22Rv1 (cell line): ENCODE measurements around the gene RFC5.

ENCODE experiments used
- ZFX ChIP-seq: fragments of 450-650 bp; IDR thresholded peaks from 2 replicates; pipeline ENCODE4 v1.6.1; 2017; ENCODE audit warnings: antibody characterized with exemption, borderline replicate concordance
- TF ChIP-seq, protein P1 (sequence below): fragments of 450-650 bp; IDR thresholded peaks from 2 replicates; pipeline ENCODE4 v1.5.1; 2017; ENCODE audit warnings: mild to moderate bottlenecking

DNA sequence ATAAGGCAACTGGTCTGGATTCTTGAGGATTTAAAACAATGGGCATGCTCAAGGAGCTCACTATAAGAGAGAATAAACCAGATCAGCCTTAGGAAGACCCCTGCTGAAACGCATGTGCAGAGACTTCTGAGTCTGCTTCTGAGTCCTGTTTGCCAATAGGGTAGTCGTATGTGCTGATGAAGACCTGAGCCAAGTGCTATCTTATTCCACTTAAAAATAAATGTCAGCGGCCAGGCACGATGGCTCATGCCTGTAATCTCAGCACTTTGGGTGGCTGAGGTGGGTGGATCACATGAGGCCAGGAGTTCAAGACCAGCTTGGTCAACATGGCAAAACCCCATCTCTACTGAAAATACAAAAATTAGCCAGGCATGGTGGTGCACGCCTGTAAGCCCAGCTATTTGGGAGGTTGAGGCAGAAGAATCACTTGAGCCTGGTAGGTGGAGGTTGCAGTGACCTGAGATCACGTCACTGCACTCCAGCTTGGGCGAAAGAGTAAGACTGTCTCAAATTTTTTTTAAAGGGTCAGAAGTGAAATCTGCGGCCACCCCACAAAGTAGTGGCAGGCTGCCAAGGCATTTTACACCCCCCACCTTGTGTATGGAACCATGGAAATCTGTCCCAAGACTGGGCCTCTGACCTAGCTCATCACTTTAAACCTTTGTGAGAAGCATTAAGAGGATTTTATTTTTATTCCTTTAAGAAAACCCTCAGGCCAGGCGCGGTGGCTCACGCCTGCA is 20.3 kb downstream of the RFC5 start:
- TF ChIP-seq, protein P1, sequence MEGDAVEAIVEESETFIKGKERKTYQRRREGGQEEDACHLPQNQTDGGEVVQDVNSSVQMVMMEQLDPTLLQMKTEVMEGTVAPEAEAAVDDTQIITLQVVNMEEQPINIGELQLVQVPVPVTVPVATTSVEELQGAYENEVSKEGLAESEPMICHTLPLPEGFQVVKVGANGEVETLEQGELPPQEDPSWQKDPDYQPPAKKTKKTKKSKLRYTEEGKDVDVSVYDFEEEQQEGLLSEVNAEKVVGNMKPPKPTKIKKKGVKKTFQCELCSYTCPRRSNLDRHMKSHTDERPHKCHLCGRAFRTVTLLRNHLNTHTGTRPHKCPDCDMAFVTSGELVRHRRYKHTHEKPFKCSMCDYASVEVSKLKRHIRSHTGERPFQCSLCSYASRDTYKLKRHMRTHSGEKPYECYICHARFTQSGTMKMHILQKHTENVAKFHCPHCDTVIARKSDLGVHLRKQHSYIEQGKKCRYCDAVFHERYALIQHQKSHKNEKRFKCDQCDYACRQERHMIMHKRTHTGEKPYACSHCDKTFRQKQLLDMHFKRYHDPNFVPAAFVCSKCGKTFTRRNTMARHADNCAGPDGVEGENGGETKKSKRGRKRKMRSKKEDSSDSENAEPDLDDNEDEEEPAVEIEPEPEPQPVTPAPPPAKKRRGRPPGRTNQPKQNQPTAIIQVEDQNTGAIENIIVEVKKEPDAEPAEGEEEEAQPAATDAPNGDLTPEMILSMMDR: no peak
- no peak for TF ChIP-seq ZFX
